Rectal smooth muscle tissue (tissue), 1 donor: ENCODE results near the gene CUL2.
"Not testable (repeated sequence)": the region's sequence is repeated elsewhere in the genome, so short reads cannot be mapped to it uniquely, and the experiment has no call there.

ENCODE experiments used
- H3K27ac ChIP-seq: one replicate; pipeline ENCODE4 v1.7.0; 2013; ENCODE audit warnings: low read depth, low read length, inconsistent platforms
- H3K27me3 ChIP-seq: one replicate; pipeline ENCODE4 v1.7.0; 2013; ENCODE audit warnings: low read length; ENCODE audit not compliant: control insufficient read depth, insufficient read depth
- H3K36me3 ChIP-seq: one replicate; pipeline ENCODE4 v1.7.0; 2013; ENCODE audit warnings: low read length; ENCODE audit not compliant: control insufficient read depth, insufficient read depth
- H3K4me1 ChIP-seq: one replicate; pipeline ENCODE4 v1.7.0; 2013; ENCODE audit warnings: low read length; ENCODE audit not compliant: control insufficient read depth, insufficient read depth
- H3K4me3 ChIP-seq: one replicate; pipeline ENCODE4 v1.7.0; 2013; ENCODE audit warnings: low read length
- H3K9ac ChIP-seq: one replicate; pipeline ENCODE4 v1.7.0; 2013; ENCODE audit warnings: low read length

The CUL2 gene

GRCh38 chr10:35006836-35007235 lies 83.3 kb downstream of the CUL2 start:
- no peak overlapping the region for H3K9ac ChIP-seq
- no peak overlapping the region for H3K4me3 ChIP-seq
- H3K4me1 ChIP-seq, result no peaks in the 10 kb centered on the region
- H3K36me3 ChIP-seq, result peaks cover 11% of the 10 kb centered on the region
- H3K27me3 ChIP-seq, result no peaks in the 10 kb centered on the region
- H3K27ac ChIP-seq, result no peak overlapping the region

- Histone ChIP-seq H3K9ac (no peak overlapping the region), H3K27ac (no peak overlapping the region), H3K4me1 (no peaks in the 10 kb centered on the region), H3K27me3 (no peaks in the 10 kb centered on the region), H3K36me3 (peaks cover 6% of the 10 kb centered on the region), H3K4me3 (no peak overlapping the region)
Measured at GRCh38 chr10:35005868-35006267, 84.3 kb downstream of the CUL2 start.

GRCh38 chr10:35004651-35005050 lies 85.5 kb downstream of the CUL2 start:
- no peak overlapping the region for H3K4me3 ChIP-seq
- no peaks in the 10 kb centered on the region for H3K27me3 ChIP-seq
- no peak overlapping the region for H3K9ac ChIP-seq
- no peak overlapping the region for H3K27ac ChIP-seq
- no peaks in the 10 kb centered on the region for H3K4me1 ChIP-seq
- peaks cover 3% of the 10 kb centered on the region for H3K36me3 ChIP-seq

GRCh38 chr10:35003906-35004305 lies 86.2 kb downstream of the CUL2 start:
- Histone ChIP-seq H3K27ac (no peak overlapping the region), H3K36me3 (no peaks in the 10 kb centered on the region), H3K27me3 (no peaks in the 10 kb centered on the region), H3K4me3 (no peak overlapping the region), H3K4me1 (no peaks in the 10 kb centered on the region), H3K9ac (no peak overlapping the region)

- H3K27ac ChIP-seq, result no peak overlapping the region
- H3K4me1 ChIP-seq, result no peaks in the 10 kb centered on the region
- no peak overlapping the region for H3K9ac ChIP-seq
- no peak overlapping the region for H3K4me3 ChIP-seq
- H3K27me3 ChIP-seq, result no peaks in the 10 kb centered on the region
- no peaks in the 10 kb centered on the region for H3K36me3 ChIP-seq
Measured at GRCh38 chr10:35000936-35001335, 89.2 kb downstream of the CUL2 start.

GRCh38 chr10:34999532-34999931 lies 90.6 kb downstream of the CUL2 start:
- Histone ChIP-seq H3K4me1 (no peaks in the 10 kb centered on the region), H3K27me3 (no peaks in the 10 kb centered on the region), H3K27ac (no peak overlapping the region), H3K9ac (no peak overlapping the region), H3K36me3 (no peaks in the 10 kb centered on the region), H3K4me3 (no peak overlapping the region)

- Histone ChIP-seq H3K27ac (no peak overlapping the region), H3K4me3 (no peak overlapping the region), H3K36me3 (no peaks in the 10 kb centered on the region), H3K4me1 (no peaks in the 10 kb centered on the region), H3K27me3 (no peaks in the 10 kb centered on the region), H3K9ac (no peak overlapping the region)
Measured at GRCh38 chr10:34998940-34999339, 91.2 kb downstream of the CUL2 start.

GRCh38 chr10:34996843-34997242 lies 93.3 kb downstream of the CUL2 start:
- Histone ChIP-seq H3K4me1 (no peaks in the 10 kb centered on the region), H3K4me3 (no peak overlapping the region), H3K9ac (no peak overlapping the region), H3K36me3 (no peaks in the 10 kb centered on the region), H3K27me3 (no peaks in the 10 kb centered on the region), H3K27ac (no peak overlapping the region)

- Histone ChIP-seq H3K36me3 (no peaks in the 10 kb centered on the region), H3K4me1 (no peaks in the 10 kb centered on the region), H3K27ac (no peak overlapping the region), H3K9ac (no peak overlapping the region), H3K27me3 (no peaks in the 10 kb centered on the region), H3K4me3 (no peak overlapping the region)
Measured at GRCh38 chr10:34995925-34996324, 94.2 kb downstream of the CUL2 start.

GRCh38 chr10:34994565-34995142 lies 95.5 kb downstream of the CUL2 start:
- Histone ChIP-seq H3K36me3 (no peaks in the 10 kb centered on the region), H3K9ac (no peak overlapping the region), H3K4me3 (no peak overlapping the region), H3K27me3 (no peaks in the 10 kb centered on the region), H3K4me1 (no peaks in the 10 kb centered on the region), H3K27ac (no peak overlapping the region)

- Histone ChIP-seq H3K4me3 (no peak overlapping the region), H3K9ac (no peak overlapping the region), H3K27ac (no peak overlapping the region), H3K27me3 (no peaks in the 10 kb centered on the region), H3K4me1 (no peaks in the 10 kb centered on the region), H3K36me3 (no peaks in the 10 kb centered on the region)
Measured at GRCh38 chr10:34993782-34994181, 96.4 kb downstream of the CUL2 start.

- not testable (repeated sequence) for H3K4me3 ChIP-seq, H3K4me1 ChIP-seq, H3K27ac ChIP-seq, H3K27me3 ChIP-seq, H3K36me3 ChIP-seq, H3K9ac ChIP-seq
Measured at GRCh38 chr10:34991117-34991516, 99.0 kb downstream of the CUL2 start.

GRCh38 chr10:34988397-34989067 lies 101.6 kb downstream of the CUL2 start:
- H3K27ac ChIP-seq, result no peak overlapping the region
- no peaks in the 10 kb centered on the region for H3K36me3 ChIP-seq
- H3K27me3 ChIP-seq, result no peaks in the 10 kb centered on the region
- no peak overlapping the region for H3K4me3 ChIP-seq
- H3K4me1 ChIP-seq, result no peaks in the 10 kb centered on the region
- no peak overlapping the region for H3K9ac ChIP-seq
